NCI-H146 treated with DMSO at 0.1 percent for 48 hours (cell line): ENCODE results near the gene GPC6.
"Not testable (repeated sequence)": the region's sequence is repeated elsewhere in the genome, so short reads cannot be mapped to it uniquely, and the experiment has no call there.

Experiments used
- DNase-seq: peaks from one replicate; lab custom pipeline; 2025; ENCODE audit not compliant: unreplicated experiment; lab: John Stamatoyannopoulos, UW

The GPC6 gene

GRCh38 chr13:94330552-94331071, 1104.0 kb downstream of the GPC6 start:
- DNase-seq, result no peak

- DNase-seq, result no peak
These were observed 1104.7 kb downstream of the GPC6 start for GRCh38 chr13:94331281-94331680.

- no peak for DNase-seq
These were observed 1105.9 kb downstream of the GPC6 start for GRCh38 chr13:94332359-94333096.

GRCh38 chr13:94333131-94333820, 1106.7 kb downstream of the GPC6 start:
- no peak for DNase-seq

- no peak for DNase-seq
These were observed 1109.3 kb downstream of the GPC6 start for GRCh38 chr13:94335761-94336526.

GRCh38 chr13:94339116-94339687, 1112.6 kb downstream of the GPC6 start:
- DNase-seq, result no peak

- DNase-seq, result no peak
These were observed 1116.0 kb downstream of the GPC6 start for GRCh38 chr13:94342436-94343242.

GRCh38 chr13:94343243-94343585, 1116.6 kb downstream of the GPC6 start:
- no peak for DNase-seq

- DNase-seq, result not testable (repeated sequence)
These were observed 1117.1 kb downstream of the GPC6 start for GRCh38 chr13:94343687-94344086.

- DNase-seq, result no peak
These were observed 1117.7 kb downstream of the GPC6 start for GRCh38 chr13:94344126-94344818.

- DNase-seq, result peak; percentile 50
These were observed 1119.0 kb downstream of the GPC6 start for GRCh38 chr13:94345374-94346195.

- no peak for DNase-seq
These were observed 1119.8 kb downstream of the GPC6 start for GRCh38 chr13:94346261-94347019.

- no peak for DNase-seq
These were observed 1124.8 kb downstream of the GPC6 start for GRCh38 chr13:94351292-94351990.

GRCh38 chr13:94352057-94352456, 1125.5 kb downstream of the GPC6 start:
- no peak for DNase-seq

GRCh38 chr13:94353167-94353710, 1126.6 kb downstream of the GPC6 start:
- no peak for DNase-seq

- no peak for DNase-seq
These were observed 1133.3 kb downstream of the GPC6 start for GRCh38 chr13:94359875-94360274.

- peak; percentile 86 for DNase-seq
These were observed 1135.9 kb downstream of the GPC6 start for GRCh38 chr13:94362411-94362909.
